ENCODE measurements around the gene TXNDC12. TPM values are rescaled to one million over a fixed set of nuclear protein-coding genes. Genes with fewer than 3 reads are reported as not detected.

TXNDC12 gene
- total and polyA plus RNA-seq, 2 donors (not counting 1 experiment from before 2014, with no cell fraction given) = 12.6 to 38.9 TPM

DNA sequence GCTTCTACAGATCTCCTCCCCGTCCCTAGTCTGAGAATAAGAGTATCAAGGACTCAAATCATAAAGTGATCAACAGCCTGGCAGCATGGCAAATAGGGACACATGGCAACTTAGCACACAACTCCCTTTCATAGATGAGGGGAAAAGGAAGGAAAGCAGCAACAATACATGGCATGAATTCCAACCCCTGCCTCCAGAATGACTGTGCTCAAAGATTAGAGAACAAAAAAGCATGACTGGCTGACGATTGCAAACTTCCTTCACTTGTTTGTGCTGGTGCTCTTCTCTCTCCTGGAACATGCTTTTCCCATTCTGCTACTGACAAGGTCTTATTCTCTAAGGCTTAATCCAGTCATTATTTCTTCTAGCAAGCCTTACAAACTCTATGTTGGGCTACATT lies 32.9 kb downstream of the TXNDC12 start:
- H3K9me3 ChIP-seq (ENCODE audit: control extremely low read depth in 1 of 3, control insufficient read depth in 2 of 3, insufficient read depth in 1 of 3, low read length in 2 of 3) = no peaks in the 10 kb centered on the region
- Mint-ChIP-seq H3K4me1 (no peaks in the 10 kb centered on the region), H3K27me3 (no peaks in the 10 kb centered on the region), H3K27ac (no peak overlapping the region), H3K9me3 (ENCODE audit: insufficient read depth) (no peaks in the 10 kb centered on the region), H3K4me3 (no peak overlapping the region)
- H3K4me1 ChIP-seq (ENCODE audit: control insufficient read depth in 2 of 2, insufficient read depth in 2 of 2, low read length in 2 of 2) = no peaks in the 10 kb centered on the region
- H4K20me1 ChIP-seq (ENCODE audit: control insufficient read depth, insufficient read depth, low read length, poor library complexity, severe bottlenecking) = no peaks in the 10 kb centered on the region
- no peak for ATAC-seq (ENCODE audit: low read depth)
- H3K27ac ChIP-seq (ENCODE audit: low read length in 2 of 2) = no peak overlapping the region
- no peak overlapping the region for H3K4me2 ChIP-seq (replicated peaks; ENCODE audit: low read depth, low read length, poor library complexity, severe bottlenecking)
- H3K27me3 ChIP-seq (replicated peaks in 1 of 4; ENCODE audit: control extremely low read depth in 1 of 4, control insufficient read depth in 3 of 4, insufficient read depth in 4 of 4, low read length in 3 of 4) = no peaks in the 10 kb centered on the region
- H3K9ac ChIP-seq (ENCODE audit: low read length) = no peak overlapping the region
- no peaks in the 10 kb centered on the region for H3K79me2 ChIP-seq (ENCODE audit: control insufficient read depth, insufficient read depth, low read length)
- TF ChIP-seq, protein P1, sequence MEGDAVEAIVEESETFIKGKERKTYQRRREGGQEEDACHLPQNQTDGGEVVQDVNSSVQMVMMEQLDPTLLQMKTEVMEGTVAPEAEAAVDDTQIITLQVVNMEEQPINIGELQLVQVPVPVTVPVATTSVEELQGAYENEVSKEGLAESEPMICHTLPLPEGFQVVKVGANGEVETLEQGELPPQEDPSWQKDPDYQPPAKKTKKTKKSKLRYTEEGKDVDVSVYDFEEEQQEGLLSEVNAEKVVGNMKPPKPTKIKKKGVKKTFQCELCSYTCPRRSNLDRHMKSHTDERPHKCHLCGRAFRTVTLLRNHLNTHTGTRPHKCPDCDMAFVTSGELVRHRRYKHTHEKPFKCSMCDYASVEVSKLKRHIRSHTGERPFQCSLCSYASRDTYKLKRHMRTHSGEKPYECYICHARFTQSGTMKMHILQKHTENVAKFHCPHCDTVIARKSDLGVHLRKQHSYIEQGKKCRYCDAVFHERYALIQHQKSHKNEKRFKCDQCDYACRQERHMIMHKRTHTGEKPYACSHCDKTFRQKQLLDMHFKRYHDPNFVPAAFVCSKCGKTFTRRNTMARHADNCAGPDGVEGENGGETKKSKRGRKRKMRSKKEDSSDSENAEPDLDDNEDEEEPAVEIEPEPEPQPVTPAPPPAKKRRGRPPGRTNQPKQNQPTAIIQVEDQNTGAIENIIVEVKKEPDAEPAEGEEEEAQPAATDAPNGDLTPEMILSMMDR (IDR thresholded peaks at IDR 0.05) = no peak
- TF ChIP-seq EZH2 (IDR thresholded peaks at IDR 0.05; ENCODE audit: borderline replicate concordance, insufficient read depth, low read depth, low read length, poor library complexity, severe bottlenecking) = no peak
- DNase-seq = no peak
- intact Hi-C loops (cut with micrococcal nuclease) = no loop called here
- 91% methylated on average over 1 of the region's 2 CpGs for WGBS (ENCODE audit: insufficient coverage)
- no peak overlapping the region for H2AFZ ChIP-seq (ENCODE audit: insufficient read depth, low read depth, low read length, poor library complexity, severe bottlenecking)
- ChIA-PET POLR2A (no interaction called here), CTCF (no interaction called here)
- no peak overlapping the region for H3K4me3 ChIP-seq (ENCODE audit: control extremely low read depth in 1 of 5, extremely low read depth in 1 of 5, insufficient read depth in 1 of 5, low read depth in 2 of 5, low read length in 4 of 5)
- peaks cover 29 to 51% of the 10 kb centered on the region in 2 experiments for H3K36me3 ChIP-seq (replicated peaks in 1 of 2; ENCODE audit: control extremely low read depth in 1 of 2, control insufficient read depth in 1 of 2, extremely low read depth in 1 of 2, insufficient read depth in 2 of 2, low read length in 1 of 2)

DNA sequence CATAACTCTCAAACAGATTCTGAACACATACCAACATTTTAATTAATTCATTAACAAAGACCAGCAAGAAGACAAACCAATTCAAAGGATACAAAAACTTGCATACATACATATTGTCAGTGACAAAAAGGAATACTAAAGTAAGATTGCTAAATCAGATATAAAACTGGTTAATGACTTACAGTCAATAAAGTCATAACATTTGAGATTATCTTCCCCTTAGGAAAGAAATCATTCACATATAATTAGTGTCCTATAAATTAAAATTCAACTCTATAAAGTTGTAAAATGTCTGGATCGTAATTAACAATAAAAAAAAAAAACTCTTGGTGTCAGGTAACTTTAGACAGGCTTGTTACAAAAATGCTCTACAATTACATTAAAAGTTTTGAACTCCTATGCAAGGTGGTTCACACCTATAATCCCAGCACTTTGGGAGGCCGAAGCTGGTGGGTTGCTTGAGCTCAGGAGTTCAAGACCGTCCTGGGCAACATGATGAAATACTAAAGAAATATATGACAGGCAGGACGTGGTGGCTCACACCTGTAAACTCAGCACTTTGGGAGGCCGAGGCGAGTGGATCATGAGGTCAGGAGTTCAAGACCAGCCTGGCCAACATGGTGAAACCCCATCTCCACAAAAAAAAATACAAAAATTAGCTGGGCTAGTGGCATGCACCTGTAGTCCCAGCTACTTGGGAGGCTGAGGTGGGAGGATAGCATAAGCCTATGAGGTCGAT lies 46.8 kb downstream of the TXNDC12 start:
- ChIA-PET CTCF (interaction anchor here (1.5 kb wide), 1 partner anchor 111 kb away, joined by 6 read pairs; no protein-coding TSS in a partner anchor), POLR2A (no interaction called here)
- Histone ChIP-seq H3K4me1 (ENCODE audit: control insufficient read depth in 2 of 2, insufficient read depth in 2 of 2, low read length in 2 of 2) (no peaks in the 10 kb centered on the region), H4K20me1 (ENCODE audit: control insufficient read depth, insufficient read depth, low read length, poor library complexity, severe bottlenecking) (no peaks in the 10 kb centered on the region), H3K9ac (ENCODE audit: low read length) (no peak overlapping the region), H3K4me3 (ENCODE audit: control extremely low read depth in 1 of 5, extremely low read depth in 1 of 5, insufficient read depth in 1 of 5, low read depth in 2 of 5, low read length in 4 of 5) (no peak overlapping the region), H3K9me3 (ENCODE audit: control extremely low read depth in 1 of 3, control insufficient read depth in 2 of 3, insufficient read depth in 1 of 3, low read length in 2 of 3) (no peaks in the 10 kb centered on the region), H3K79me2 (ENCODE audit: control insufficient read depth, insufficient read depth, low read length) (no peaks in the 10 kb centered on the region), H2AFZ (ENCODE audit: insufficient read depth, low read depth, low read length, poor library complexity, severe bottlenecking) (no peak overlapping the region), H3K27me3 (replicated peaks in 1 of 4; ENCODE audit: control extremely low read depth in 1 of 4, control insufficient read depth in 3 of 4, insufficient read depth in 4 of 4, low read length in 3 of 4) (peaks cover 0 to 11% (median 0%) of the 10 kb centered on the region in 4 experiments), H3K4me2 (replicated peaks; ENCODE audit: low read depth, low read length, poor library complexity, severe bottlenecking) (no peak overlapping the region), H3K36me3 (replicated peaks in 1 of 2; ENCODE audit: control extremely low read depth in 1 of 2, control insufficient read depth in 1 of 2, extremely low read depth in 1 of 2, insufficient read depth in 2 of 2, low read length in 1 of 2) (no peaks in the 10 kb centered on the region), H3K27ac (ENCODE audit: low read length in 2 of 2) (no peak overlapping the region)
- no peaks in the 10 kb centered on the region for H3K9me3 Mint-ChIP-seq (ENCODE audit: insufficient read depth)
- H3K27ac Mint-ChIP-seq = no peak overlapping the region
- no peak for TF ChIP-seq EZH2 (IDR thresholded peaks at IDR 0.05; ENCODE audit: borderline replicate concordance, insufficient read depth, low read depth, low read length, poor library complexity, severe bottlenecking)
- TF ChIP-seq, protein P1 (IDR thresholded peaks at IDR 0.05) = no peak
- intact Hi-C loops (cut with micrococcal nuclease) = no loop called here
- 92% methylated on average over 2 of the region's 7 CpGs for WGBS (ENCODE audit: insufficient coverage)
- no peak overlapping the region for H3K4me3 Mint-ChIP-seq
- DNase-seq = no peak
- ATAC-seq (ENCODE audit: low read depth) = no peak
- peaks cover 25% of the 10 kb centered on the region for H3K27me3 Mint-ChIP-seq
- no peaks in the 10 kb centered on the region for H3K4me1 Mint-ChIP-seq

Data from B cell (primary cell).